Panc1 (cell line): Measurements from ENCODE around the gene DMGDH. TPM values are rescaled to one million over a fixed set of nuclear protein-coding genes. Genes with fewer than 3 reads are reported as not detected.

Experiments used
- ATAC-seq: fragments of 200-7000 bp; cut with Tn5 transposase; 2 replicates; pipeline ENCODE4 v1.9.1; 2020; ENCODE audit warnings: mild to moderate bottlenecking, moderate library complexity
- BruUV-seq: library from RNA; stranded (reverse); fragments of 400-500 nt; replicated peaks from 2 replicates; lab custom pipeline; 2021; lab: Mats Ljungman, UMichigan
- CTCF ChIA-PET: fragments of 300-600 bp; sonication (Branson Sonifier 250); formaldehyde crosslinking; loops from one replicate; lab custom pipeline; 2022; ENCODE audit warnings: antibody characterized with exemption; lab: Charles Lee
- POLR2A ChIA-PET: fragments of 300-600 bp; sonication (Branson Sonifier 250); formaldehyde crosslinking; loops from one replicate; lab custom pipeline; 2022; ENCODE audit warnings: antibody characterized with exemption; lab: Charles Lee
- DNase-seq: peaks from one replicate; pipeline ENCODE4 v3.0.0-alpha.2; 2010; ENCODE audit warnings: low read depth, low spot score
- H3K27ac ChIP-seq: 2 replicates; pipeline ENCODE4 v1.5.1; 2011; ENCODE audit warnings: mild to moderate bottlenecking, low read length, inconsistent platforms
- H3K27me3 ChIP-seq: fragments of 200-500 bp; sonication (Bioruptor generic); 2 replicates; pipeline ENCODE4 v1.6.0; 2014; ENCODE audit warnings: low read length, inconsistent platforms; ENCODE audit not compliant: control insufficient read depth, insufficient read depth
- H3K36me3 ChIP-seq: fragments of 200-500 bp; sonication (Bioruptor generic); 2 replicates; pipeline ENCODE4 v1.5.1; 2014; ENCODE audit warnings: inconsistent platforms, mild to moderate bottlenecking, low read length, moderate library complexity; ENCODE audit not compliant: control insufficient read depth, insufficient read depth
- H3K4me1 ChIP-seq: 2 replicates; pipeline ENCODE4 v1.5.1; 2011; ENCODE audit warnings: inconsistent platforms, mild to moderate bottlenecking, low read length, moderate library complexity; ENCODE audit not compliant: control insufficient read depth, insufficient read depth
- H3K4me3 ChIP-seq, 2 experiments: 2 replicates each; pipeline ENCODE4 v1.5.1; 2011 to 2012; ENCODE audit warnings: low read depth in 2 of 2, low read length in 2 of 2, mild to moderate bottlenecking in 2 of 2, inconsistent platforms in 1 of 2, moderate library complexity in 1 of 2
- H3K9me3 ChIP-seq: fragments of 200-500 bp; sonication (Bioruptor generic); 2 replicates; pipeline ENCODE4 v1.5.1; 2014; ENCODE audit warnings: low read depth, mild to moderate bottlenecking, inconsistent platforms, low read length, moderate library complexity; ENCODE audit not compliant: control insufficient read depth, insufficient read depth
- POLR2AphosphoS5 ChIP-seq: IDR thresholded peaks from 2 replicates; pipeline ENCODE4 v1.6.1; 2012; ENCODE audit warnings: mild to moderate bottlenecking, low read depth, low read length, moderate library complexity
- SIN3A ChIP-seq: IDR thresholded peaks from 2 replicates; pipeline ENCODE4 v1.6.1; 2012; ENCODE audit warnings: low read depth, mild to moderate bottlenecking, low read length, moderate library complexity, borderline replicate concordance; ENCODE audit not compliant: insufficient read depth
- TCF7L2 ChIP-seq: IDR thresholded peaks from 2 replicates; pipeline ENCODE4 v1.6.1; 2011; ENCODE audit warnings: mild to moderate bottlenecking, low read depth, low read length, inconsistent platforms
- in situ Hi-C: cut with HindIII; loops from 2 replicates; pipeline ENCODE4 v1.10.0; 2016; ENCODE audit warnings: low sequenced_read_pairs, low pct_unique_long_range_greater_than_20kb
- intact Hi-C: fragments of 100-400 bp; cut with micrococcal nuclease; formaldehyde crosslinking; loops from one replicate; pipeline ENCODE4 v1.10.0; 2022; ENCODE audit not compliant: unreplicated experiment
- total RNA-seq: library from RNA; stranded (reverse); gene quantifications from one replicate; pipeline ENCODE4 v1.2.1, GENCODE V29; 2021; ENCODE audit not compliant: unreplicated experiment
- TF ChIP-seq, protein P1 (sequence below), 2 experiments: IDR thresholded peaks; 2 replicates each; pipeline ENCODE4 v1.6.1; 2011 to 2012; ENCODE audit warnings: low read depth in 2 of 2, control low read depth in 1 of 2, low read length in 1 of 2, mild to moderate bottlenecking in 1 of 2, moderate library complexity in 1 of 2; ENCODE audit not compliant: insufficient read depth in 1 of 2
- TF ChIP-seq, protein P2 (sequence below): fragments of 450-650 bp; IDR thresholded peaks from 2 replicates; pipeline ENCODE4 v1.5.1; 2017; ENCODE audit warnings: mild to moderate bottlenecking

DMGDH gene
- total RNA-seq, 1 experiment from 2014 or later = 0.54 TPM

DNA sequence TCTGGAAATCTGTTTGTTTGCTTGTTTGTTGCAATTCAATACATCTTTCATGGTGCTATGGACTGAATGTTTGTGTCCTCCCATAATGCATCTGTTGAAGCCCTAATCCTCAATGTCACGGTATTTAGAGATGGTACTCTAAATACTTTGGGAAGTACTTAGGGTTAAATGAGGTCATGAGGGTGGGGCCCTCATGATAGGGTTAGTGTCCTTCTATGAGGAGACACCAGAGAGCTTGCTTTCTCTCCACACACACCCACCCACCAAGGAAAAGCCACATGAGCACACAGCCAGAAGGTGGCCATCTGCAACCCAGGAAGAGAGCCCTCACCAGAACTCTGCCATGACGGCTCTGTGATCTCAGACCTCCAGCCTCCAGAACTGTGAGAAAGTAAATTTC is 32.7 kb downstream of the DMGDH start:
- Histone ChIP-seq H3K27ac (no peak overlapping the region), H3K4me3 (no peak overlapping the region), H3K9me3 (no peaks in the 10 kb centered on the region), H3K4me1 (no peaks in the 10 kb centered on the region), H3K36me3 (no peaks in the 10 kb centered on the region), H3K27me3 (no peaks in the 10 kb centered on the region; the same call in 1 of the 2 replicates)
- ChIA-PET POLR2A (no interaction called here), CTCF (no interaction called here)
- DNase-seq (no peak), ATAC-seq (no peak)
- TF ChIP-seq, protein P1, sequence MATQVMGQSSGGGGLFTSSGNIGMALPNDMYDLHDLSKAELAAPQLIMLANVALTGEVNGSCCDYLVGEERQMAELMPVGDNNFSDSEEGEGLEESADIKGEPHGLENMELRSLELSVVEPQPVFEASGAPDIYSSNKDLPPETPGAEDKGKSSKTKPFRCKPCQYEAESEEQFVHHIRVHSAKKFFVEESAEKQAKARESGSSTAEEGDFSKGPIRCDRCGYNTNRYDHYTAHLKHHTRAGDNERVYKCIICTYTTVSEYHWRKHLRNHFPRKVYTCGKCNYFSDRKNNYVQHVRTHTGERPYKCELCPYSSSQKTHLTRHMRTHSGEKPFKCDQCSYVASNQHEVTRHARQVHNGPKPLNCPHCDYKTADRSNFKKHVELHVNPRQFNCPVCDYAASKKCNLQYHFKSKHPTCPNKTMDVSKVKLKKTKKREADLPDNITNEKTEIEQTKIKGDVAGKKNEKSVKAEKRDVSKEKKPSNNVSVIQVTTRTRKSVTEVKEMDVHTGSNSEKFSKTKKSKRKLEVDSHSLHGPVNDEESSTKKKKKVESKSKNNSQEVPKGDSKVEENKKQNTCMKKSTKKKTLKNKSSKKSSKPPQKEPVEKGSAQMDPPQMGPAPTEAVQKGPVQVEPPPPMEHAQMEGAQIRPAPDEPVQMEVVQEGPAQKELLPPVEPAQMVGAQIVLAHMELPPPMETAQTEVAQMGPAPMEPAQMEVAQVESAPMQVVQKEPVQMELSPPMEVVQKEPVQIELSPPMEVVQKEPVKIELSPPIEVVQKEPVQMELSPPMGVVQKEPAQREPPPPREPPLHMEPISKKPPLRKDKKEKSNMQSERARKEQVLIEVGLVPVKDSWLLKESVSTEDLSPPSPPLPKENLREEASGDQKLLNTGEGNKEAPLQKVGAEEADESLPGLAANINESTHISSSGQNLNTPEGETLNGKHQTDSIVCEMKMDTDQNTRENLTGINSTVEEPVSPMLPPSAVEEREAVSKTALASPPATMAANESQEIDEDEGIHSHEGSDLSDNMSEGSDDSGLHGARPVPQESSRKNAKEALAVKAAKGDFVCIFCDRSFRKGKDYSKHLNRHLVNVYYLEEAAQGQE (IDR thresholded peaks at IDR 0.05; ENCODE audit: insufficient read depth in 1 of 2, low read depth in 2 of 2, low read length in 1 of 2) = no peak
- TF ChIP-seq, protein P2, sequence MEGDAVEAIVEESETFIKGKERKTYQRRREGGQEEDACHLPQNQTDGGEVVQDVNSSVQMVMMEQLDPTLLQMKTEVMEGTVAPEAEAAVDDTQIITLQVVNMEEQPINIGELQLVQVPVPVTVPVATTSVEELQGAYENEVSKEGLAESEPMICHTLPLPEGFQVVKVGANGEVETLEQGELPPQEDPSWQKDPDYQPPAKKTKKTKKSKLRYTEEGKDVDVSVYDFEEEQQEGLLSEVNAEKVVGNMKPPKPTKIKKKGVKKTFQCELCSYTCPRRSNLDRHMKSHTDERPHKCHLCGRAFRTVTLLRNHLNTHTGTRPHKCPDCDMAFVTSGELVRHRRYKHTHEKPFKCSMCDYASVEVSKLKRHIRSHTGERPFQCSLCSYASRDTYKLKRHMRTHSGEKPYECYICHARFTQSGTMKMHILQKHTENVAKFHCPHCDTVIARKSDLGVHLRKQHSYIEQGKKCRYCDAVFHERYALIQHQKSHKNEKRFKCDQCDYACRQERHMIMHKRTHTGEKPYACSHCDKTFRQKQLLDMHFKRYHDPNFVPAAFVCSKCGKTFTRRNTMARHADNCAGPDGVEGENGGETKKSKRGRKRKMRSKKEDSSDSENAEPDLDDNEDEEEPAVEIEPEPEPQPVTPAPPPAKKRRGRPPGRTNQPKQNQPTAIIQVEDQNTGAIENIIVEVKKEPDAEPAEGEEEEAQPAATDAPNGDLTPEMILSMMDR = no peak
- TF ChIP-seq TCF7L2 (no peak), POLR2AphosphoS5 (no peak), SIN3A (no peak)
- BruUV-seq = no TSS peak
- in situ Hi-C loops = no loop called here
- intact Hi-C loops = no loop called here

DNA sequence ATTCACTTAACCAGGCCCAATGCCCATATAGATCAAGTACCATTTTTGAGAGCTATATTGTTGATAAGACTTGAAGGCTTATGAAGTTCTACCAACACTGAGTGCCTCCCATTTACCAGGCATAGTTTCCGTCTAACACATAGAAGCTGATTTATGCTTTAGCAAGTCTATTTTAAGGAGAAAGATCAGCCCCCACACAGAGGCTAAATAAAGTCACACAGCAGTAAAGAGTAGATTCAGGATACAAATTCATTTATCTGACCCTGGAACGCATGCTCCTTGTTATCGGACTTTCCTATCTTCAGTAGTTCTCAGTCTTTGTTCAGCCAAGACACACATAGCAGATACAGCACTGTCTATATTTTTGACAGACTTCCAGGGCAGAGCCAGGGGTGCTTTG is 34.2 kb downstream of the DMGDH start:
- in situ Hi-C loops (no loop called here), intact Hi-C loops (no loop called here)
- no TSS peak for BruUV-seq
- no peak overlapping the region for H3K27ac ChIP-seq
- TF ChIP-seq SIN3A (no peak), TCF7L2 (no peak), POLR2AphosphoS5 (no peak)
- TF ChIP-seq, protein P2 = no peak
- TF ChIP-seq, protein P1 (IDR thresholded peaks at IDR 0.05; ENCODE audit: insufficient read depth in 1 of 2, low read depth in 2 of 2, low read length in 1 of 2) = no peak
- H3K27me3 ChIP-seq = no peaks in the 10 kb centered on the region; the same call in 1 of the 2 replicates
- CTCF ChIA-PET = interaction anchor here (1.1 kb wide), 1 partner anchor 10 kb away, joined by 3 read pairs; no protein-coding TSS in a partner anchor
- H3K9me3 ChIP-seq = no peaks in the 10 kb centered on the region
- DNase-seq (no peak), ATAC-seq (no peak)
- POLR2A ChIA-PET = no interaction called here
- H3K4me3 ChIP-seq = no peak overlapping the region
- H3K4me1 ChIP-seq = no peaks in the 10 kb centered on the region
- no peaks in the 10 kb centered on the region for H3K36me3 ChIP-seq
